Suprapubic skin (tissue), 4 donors: ENCODE data around the gene LCT. TPM values are rescaled to one million over a fixed set of nuclear protein-coding genes. Genes with fewer than 3 reads are reported as not detected.

Experiments used
- DNase-seq, 2 donors: peaks; one replicate each; pipeline ENCODE4 v3.0.0-alpha.2; 2019; ENCODE audit warnings: low spot score in 2 of 2
- H3K27ac ChIP-seq: fragments of 200-600 bp; sonication (generic); one replicate; pipeline ENCODE4 v1.5.1; 2019
- H3K27me3 ChIP-seq: fragments of 200-600 bp; sonication (generic); one replicate; pipeline ENCODE4 v1.5.1; 2019
- H3K36me3 ChIP-seq: fragments of 200-600 bp; sonication (generic); one replicate; pipeline ENCODE4 v1.5.1; 2019
- H3K4me1 ChIP-seq: fragments of 200-600 bp; sonication (generic); one replicate; pipeline ENCODE4 v1.5.1; 2019
- H3K4me3 ChIP-seq: fragments of 200-600 bp; sonication (generic); one replicate; pipeline ENCODE4 v1.5.1; 2019; ENCODE audit warnings: mild to moderate bottlenecking
- H3K9me3 ChIP-seq: fragments of 200-600 bp; sonication (generic); one replicate; pipeline ENCODE4 v1.5.1; 2019
- CTCF ChIP-seq, 2 donors: fragments of 200-600 bp in 1 of 2; fragments of 450-650 bp in 1 of 2; sonication (generic) in 1 of 2; IDR thresholded peaks; one replicate each; pipeline ENCODE4 v1.5.1; 2016 to 2019; ENCODE audit warnings: antibody characterized with exemption in 2 of 2, mild to moderate bottlenecking in 1 of 2, moderate library complexity in 1 of 2
- EP300 ChIP-seq: sonication (generic); formaldehyde crosslinking; IDR thresholded peaks from one replicate; pipeline ENCODE4 v1.6.1; 2017; ENCODE audit warnings: antibody characterized with exemption
- POLR2A ChIP-seq, 2 donors: fragments of 450-650 bp; IDR thresholded peaks; one replicate each; pipeline ENCODE4 v1.6.1; 2017; ENCODE audit warnings: antibody characterized with exemption in 2 of 2, mild to moderate bottlenecking in 2 of 2, moderate library complexity in 2 of 2
- POLR2AphosphoS5 ChIP-seq, 3 donors: sonication (generic); formaldehyde crosslinking; IDR thresholded peaks; one replicate each; pipeline ENCODE4 v1.6.1; 2017; ENCODE audit warnings: antibody characterized with exemption in 3 of 3
- WGBS: methylation state at CpG from one replicate; pipeline ENCODE4 v1.1.5; 2018; 5-methylcytosine and 5-hydroxymethylcytosine counted together
- total RNA-seq, 4 donors: library from RNA; depleted of rRNA; stranded (reverse); fragments of >200 nt; gene quantifications; one replicate each; pipeline ENCODE4 v1.1.0, GENCODE V29; 2016

The LCT gene
- total RNA-seq, 4 donors from 2014 or later: not detected

DNA sequence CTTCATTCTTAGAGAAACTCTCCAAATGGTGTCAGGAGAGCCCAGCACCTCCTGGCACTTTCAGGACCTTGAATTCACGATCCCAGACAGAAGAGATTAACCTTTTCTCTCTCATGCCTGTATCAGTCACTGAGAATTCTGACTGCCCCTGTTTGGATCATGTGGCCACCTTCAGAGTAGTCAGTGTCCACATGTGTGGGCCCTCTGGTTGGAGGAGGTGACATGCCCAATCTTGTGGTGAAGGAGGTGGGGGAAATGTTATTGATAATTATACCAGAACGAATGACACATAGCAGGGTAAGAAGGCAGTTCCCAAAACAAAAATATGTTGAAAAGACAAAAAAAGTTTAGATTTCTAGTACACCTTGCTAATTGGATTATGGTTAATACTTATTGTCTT lies 63.7 kb downstream of the LCT start:
- DNase-seq: no peak
- Histone ChIP-seq H3K4me1 (no peaks in the 10 kb centered on the region), H3K9me3 (no peaks in the 10 kb centered on the region), H3K27me3 (no peaks in the 10 kb centered on the region), H3K27ac (no peak overlapping the region), H3K36me3 (peaks cover 98% of the 10 kb centered on the region), H3K4me3 (no peak overlapping the region)
- WGBS: 90% methylated on average over 2 of the region's 2 CpGs
- TF ChIP-seq EP300 (no peak), POLR2A (IDR thresholded peaks at IDR 0.05) (no peak), CTCF (IDR thresholded peaks at IDR 0.05) (no peak), POLR2AphosphoS5 (IDR thresholded peaks at IDR 0.05) (no peak)

GRCh38 chr2:135768863-135769262 lies 68.1 kb downstream of the LCT start:
- Histone ChIP-seq H3K9me3 (no peaks in the 10 kb centered on the region), H3K36me3 (peaks cover 97% of the 10 kb centered on the region), H3K4me3 (no peak overlapping the region), H3K4me1 (no peaks in the 10 kb centered on the region), H3K27me3 (no peaks in the 10 kb centered on the region), H3K27ac (no peak overlapping the region)
- TF ChIP-seq POLR2AphosphoS5 (IDR thresholded peaks at IDR 0.05): no peak
- no peak for DNase-seq
- 98% methylated on average over 8 of the region's 8 CpGs for WGBS

GRCh38 chr2:135762530-135762929 lies 74.5 kb downstream of the LCT start:
- Histone ChIP-seq H3K36me3 (peaks cover 92% of the 10 kb centered on the region), H3K4me3 (no peak overlapping the region), H3K27me3 (no peaks in the 10 kb centered on the region), H3K27ac (no peak overlapping the region), H3K9me3 (no peaks in the 10 kb centered on the region), H3K4me1 (no peaks in the 10 kb centered on the region)
- TF ChIP-seq POLR2AphosphoS5 (IDR thresholded peaks at IDR 0.05) (no peak), POLR2A (IDR thresholded peaks at IDR 0.05) (no peak)
- DNase-seq: no peak
- WGBS: 89% methylated on average over 1 of the region's 1 CpG

- H3K4me1 ChIP-seq: no peaks in the 10 kb centered on the region
- peaks cover 92% of the 10 kb centered on the region for H3K36me3 ChIP-seq
- no peak for TF ChIP-seq POLR2A (IDR thresholded peaks at IDR 0.05)
These were observed 75.0 kb downstream of the LCT start for GRCh38 chr2:135762022-135762421.

GRCh38 chr2:135756692-135757091 lies 80.3 kb downstream of the LCT start:
- no peaks in the 10 kb centered on the region for H3K9me3 ChIP-seq
- H3K36me3 ChIP-seq: peaks cover 85% of the 10 kb centered on the region
- no peak overlapping the region for H3K4me3 ChIP-seq
- TF ChIP-seq EP300 (no peak), CTCF (IDR thresholded peaks at IDR 0.05) (no peak), POLR2AphosphoS5 (IDR thresholded peaks at IDR 0.05) (no peak), POLR2A (IDR thresholded peaks at IDR 0.05) (no peak)
- no peak overlapping the region for H3K27ac ChIP-seq
- whole genome bisulfite sequencing: 94% methylated on average over 1 of the region's 1 CpG
- no peak for DNase-seq
- H3K27me3 ChIP-seq: no peaks in the 10 kb centered on the region
- no peaks in the 10 kb centered on the region for H3K4me1 ChIP-seq

More at GRCh38 chr2:135762022-135762421, 75.0 kb downstream of the LCT start:
- no peak overlapping the region for H3K27ac ChIP-seq
- no peaks in the 10 kb centered on the region for H3K9me3 ChIP-seq
- no peak overlapping the region for H3K4me3 ChIP-seq
- no peak for DNase-seq
- no peaks in the 10 kb centered on the region for H3K27me3 ChIP-seq

DNA sequence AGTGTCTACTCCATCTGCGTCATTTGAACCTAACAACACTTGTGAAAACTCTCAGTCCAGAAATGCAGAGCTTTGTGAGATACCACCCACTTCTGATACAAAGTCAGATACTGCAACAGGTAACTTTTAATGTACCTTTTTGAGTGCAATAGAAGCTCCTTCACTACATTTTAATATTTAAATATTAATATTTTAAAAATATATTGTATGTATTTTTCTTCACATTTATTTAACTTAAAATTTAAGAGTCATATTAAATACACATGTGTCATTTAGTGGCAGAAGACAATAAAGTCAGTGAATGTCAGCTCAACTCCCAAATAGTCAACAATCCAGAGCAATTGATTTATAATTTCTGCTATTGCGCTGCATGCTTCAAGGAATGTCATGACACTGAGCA lies 81.4 kb downstream of the LCT start:
- DNase-seq: no peak
- no peaks in the 10 kb centered on the region for H3K27me3 ChIP-seq
- H3K36me3 ChIP-seq: peaks cover 80% of the 10 kb centered on the region
- 98% methylated on average over 2 of the region's 2 CpGs for WGBS
- no peak overlapping the region for H3K4me3 ChIP-seq
- H3K4me1 ChIP-seq: no peaks in the 10 kb centered on the region
- TF ChIP-seq CTCF (IDR thresholded peaks at IDR 0.05) (no peak), POLR2AphosphoS5 (IDR thresholded peaks at IDR 0.05) (no peak), EP300 (no peak), POLR2A (IDR thresholded peaks at IDR 0.05) (no peak)
- H3K27ac ChIP-seq: no peak overlapping the region
- no peaks in the 10 kb centered on the region for H3K9me3 ChIP-seq

GRCh38 chr2:135745545-135745944 lies 91.4 kb downstream of the LCT start:
- WGBS: 61% methylated on average over 4 of the region's 4 CpGs
- Histone ChIP-seq H3K27me3 (no peaks in the 10 kb centered on the region), H3K9me3 (no peaks in the 10 kb centered on the region)

More at GRCh38 chr2:135745545-135745944, 91.4 kb downstream of the LCT start:
- DNase-seq: no peak
- Histone ChIP-seq H3K4me3 (no peak overlapping the region), H3K36me3 (peaks cover 25% of the 10 kb centered on the region), H3K27ac (no peak overlapping the region), H3K4me1 (peaks cover 28% of the 10 kb centered on the region)
- TF ChIP-seq POLR2AphosphoS5 (IDR thresholded peaks at IDR 0.05) (no peak), POLR2A (IDR thresholded peaks at IDR 0.05) (no peak), EP300 (no peak), CTCF (IDR thresholded peaks at IDR 0.05) (no peak)
